ENCODE data around the gene HNRNPC. TPM values are rescaled to one million over a fixed set of nuclear protein-coding genes. Genes with fewer than 3 reads are reported as not detected.

HNRNPC gene
- total RNA-seq, 1 donor from 2014 or later = 1,872 TPM

- Histone ChIP-seq H3F3A (ENCODE audit: low read depth) (peaks cover 80% of the 10 kb centered on the region), H3K4me2 (no peak overlapping the region), H3K9me3 (ENCODE audit: low read depth) (no peaks in the 10 kb centered on the region), H3K4me3 (no peak overlapping the region), H3K27ac (no peak overlapping the region), H2AFZ (replicated peaks) (no peak overlapping the region), H3K9ac (no peak overlapping the region), H3K4me1 (peaks cover 12% of the 10 kb centered on the region), H4K20me1 (ENCODE audit: low read depth) (peaks cover 100% of the 10 kb centered on the region), H3K79me2 (ENCODE audit: low read depth) (peaks cover 100% of the 10 kb centered on the region), H3K27me3 (no peaks in the 10 kb centered on the region), H3K36me3 (peaks cover 50% of the 10 kb centered on the region)
- peaks cover 12% of the 10 kb centered on the region for H3K4me1 Mint-ChIP-seq
- DNase-seq (ENCODE audit: low spot score) = no peak
- H3K4me3 Mint-ChIP-seq = no peak overlapping the region
- TF ChIP-seq EZH2 (IDR thresholded peaks at IDR 0.05) (no peak), CTCF (IDR thresholded peaks at IDR 0.05) (no peak), EZH2phosphoT487 (IDR thresholded peaks at IDR 0.05) (no peak)
- H3K27ac Mint-ChIP-seq = no peak overlapping the region
- H3K27me3 Mint-ChIP-seq (ENCODE audit: insufficient read depth, low read depth) = no peaks in the 10 kb centered on the region
- peaks cover 4% of the 10 kb centered on the region for H3K9me3 Mint-ChIP-seq
- peaks cover 63% of the 10 kb centered on the region for H3K36me3 Mint-ChIP-seq
These were observed 17.1 kb downstream of the HNRNPC start for GRCh38 chr14:21252149-21252548.

GRCh38 chr14:21251215-21251614 lies 18.0 kb downstream of the HNRNPC start:
- H3K9me3 ChIP-seq (ENCODE audit: low read depth) = no peaks in the 10 kb centered on the region
- H3K27me3 Mint-ChIP-seq (ENCODE audit: insufficient read depth, low read depth) = no peaks in the 10 kb centered on the region
- peaks cover 65% of the 10 kb centered on the region for H3K36me3 Mint-ChIP-seq
- H3K9ac ChIP-seq = no peak overlapping the region
- no peak overlapping the region for H3K4me2 ChIP-seq
- peaks cover 10% of the 10 kb centered on the region for H3K4me1 Mint-ChIP-seq
- no peak for DNase-seq (ENCODE audit: low spot score)
- H4K20me1 ChIP-seq (ENCODE audit: low read depth) = peaks cover 100% of the 10 kb centered on the region
- H2AFZ ChIP-seq (replicated peaks) = no peak overlapping the region
- H3K4me1 ChIP-seq = peaks cover 12% of the 10 kb centered on the region
- H3K27ac ChIP-seq = no peak overlapping the region
- H3K4me3 Mint-ChIP-seq = no peak overlapping the region
- no peaks in the 10 kb centered on the region for H3K27me3 ChIP-seq
- peaks cover 4% of the 10 kb centered on the region for H3K9me3 Mint-ChIP-seq
- peaks cover 100% of the 10 kb centered on the region for H3K79me2 ChIP-seq (ENCODE audit: low read depth)
- H3K4me3 ChIP-seq = no peak overlapping the region
- no peak overlapping the region for H3K27ac Mint-ChIP-seq
- peaks cover 57% of the 10 kb centered on the region for H3K36me3 ChIP-seq
- H3F3A ChIP-seq (ENCODE audit: low read depth) = peaks cover 81% of the 10 kb centered on the region
- no peak for TF ChIP-seq EZH2phosphoT487 (IDR thresholded peaks at IDR 0.05)
- no peak for TF ChIP-seq CTCF (IDR thresholded peaks at IDR 0.05)
- TF ChIP-seq EZH2 (IDR thresholded peaks at IDR 0.05) = no peak

GRCh38 chr14:21248739-21249411 lies 20.4 kb downstream of the HNRNPC start:
- Mint-ChIP-seq H3K4me3 (no peak overlapping the region), H3K27ac (no peak overlapping the region), H3K27me3 (ENCODE audit: insufficient read depth, low read depth) (no peaks in the 10 kb centered on the region), H3K9me3 (peaks cover 4% of the 10 kb centered on the region), H3K4me1 (no peaks in the 10 kb centered on the region), H3K36me3 (peaks cover 66% of the 10 kb centered on the region)
- peaks cover 53% of the 10 kb centered on the region for H3K36me3 ChIP-seq
- peaks cover 100% of the 10 kb centered on the region for H4K20me1 ChIP-seq (ENCODE audit: low read depth)
- DNase-seq (ENCODE audit: low spot score) = no peak
- no peak overlapping the region for H3K27ac ChIP-seq
- no peak overlapping the region for H3K4me3 ChIP-seq
- H3K27me3 ChIP-seq = no peaks in the 10 kb centered on the region
- H3K9ac ChIP-seq = no peak overlapping the region
- no peak for TF ChIP-seq EZH2 (IDR thresholded peaks at IDR 0.05)
- H3K4me1 ChIP-seq = peaks cover 5% of the 10 kb centered on the region
- no peak overlapping the region for H2AFZ ChIP-seq (replicated peaks)
- no peak overlapping the region for H3K4me2 ChIP-seq
- peaks cover 80% of the 10 kb centered on the region for H3F3A ChIP-seq (ENCODE audit: low read depth)
- peaks cover 100% of the 10 kb centered on the region for H3K79me2 ChIP-seq (ENCODE audit: low read depth)
- H3K9me3 ChIP-seq (ENCODE audit: low read depth) = no peaks in the 10 kb centered on the region

- no peak for TF ChIP-seq EZH2phosphoT487 (IDR thresholded peaks at IDR 0.05)
- no peak for TF ChIP-seq CTCF (IDR thresholded peaks at IDR 0.05)
- no peak for TF ChIP-seq EZH2 (IDR thresholded peaks at IDR 0.05)
- Histone ChIP-seq H4K20me1 (ENCODE audit: low read depth) (peaks cover 100% of the 10 kb centered on the region), H3K79me2 (ENCODE audit: low read depth) (peaks cover 100% of the 10 kb centered on the region), H3K4me2 (no peak overlapping the region), H3K9ac (no peak overlapping the region), H3K4me1 (peaks cover under 1% of the 10 kb centered on the region), H3K27me3 (no peaks in the 10 kb centered on the region), H3K4me3 (no peak overlapping the region), H3K27ac (no peak overlapping the region), H3F3A (ENCODE audit: low read depth) (peaks cover 80% of the 10 kb centered on the region), H3K36me3 (peaks cover 53% of the 10 kb centered on the region), H3K9me3 (ENCODE audit: low read depth) (no peaks in the 10 kb centered on the region), H2AFZ (replicated peaks) (no peak overlapping the region)
- no peaks in the 10 kb centered on the region for H3K27me3 Mint-ChIP-seq (ENCODE audit: insufficient read depth, low read depth)
- no peak overlapping the region for H3K27ac Mint-ChIP-seq
- no peak overlapping the region for H3K4me3 Mint-ChIP-seq
- peaks cover 4% of the 10 kb centered on the region for H3K9me3 Mint-ChIP-seq
- no peaks in the 10 kb centered on the region for H3K4me1 Mint-ChIP-seq
- peaks cover 63% of the 10 kb centered on the region for H3K36me3 Mint-ChIP-seq
- no peak for DNase-seq (ENCODE audit: low spot score)
These were observed 20.9 kb downstream of the HNRNPC start for GRCh38 chr14:21248338-21248737.

Data from neural progenitor cell (in vitro differentiated cells).